ENCODE results near the gene SLFN12. TPM values are rescaled to one million over a fixed set of nuclear protein-coding genes. Genes with fewer than 3 reads are reported as not detected.

The SLFN12 gene
- total RNA-seq, 1 donor from 2014 or later, result 3.1 TPM

GRCh38 chr17:35361027-35361426 is 71.3 kb downstream of the SLFN12 start:
- intact Hi-C loops (cut with micrococcal nuclease), result no loop called here
- ATAC-seq, result peak; percentile 77

More at GRCh38 chr17:35361027-35361426, 71.3 kb downstream of the SLFN12 start:
- no peak for DNase-seq

Other genes with a start within 250 kb of the SLFN12 start
- not detected for gene SLC35G3, start 238.1 kb downstream of the SLFN12 start, total RNA-seq
- gene SLFN5, start 189.4 kb downstream of the SLFN12 start, total RNA-seq, result 13.1 TPM
- 18.2 TPM for gene SLFN11, start 58.9 kb downstream of the SLFN12 start, total RNA-seq
- gene SLFN13, start 16.3 kb upstream of the SLFN12 start, total RNA-seq, result 3.9 TPM
- gene SLFN12L, start 105.2 kb upstream of the SLFN12 start, total RNA-seq, result 0.32 TPM
- not detected for gene SLFN14, start 128.3 kb upstream of the SLFN12 start, total RNA-seq
- gene PEX12, start 146.1 kb upstream of the SLFN12 start, total RNA-seq, result 7.9 TPM
- gene AP2B1, start 154.8 kb upstream of the SLFN12 start, total RNA-seq, result 119 TPM